Measurements from ENCODE around the gene NAGK.
"Not testable (repeated sequence)": the region's sequence is repeated elsewhere in the genome, so short reads cannot be mapped to it uniquely, and the experiment has no call there.

The NAGK gene

DNA sequence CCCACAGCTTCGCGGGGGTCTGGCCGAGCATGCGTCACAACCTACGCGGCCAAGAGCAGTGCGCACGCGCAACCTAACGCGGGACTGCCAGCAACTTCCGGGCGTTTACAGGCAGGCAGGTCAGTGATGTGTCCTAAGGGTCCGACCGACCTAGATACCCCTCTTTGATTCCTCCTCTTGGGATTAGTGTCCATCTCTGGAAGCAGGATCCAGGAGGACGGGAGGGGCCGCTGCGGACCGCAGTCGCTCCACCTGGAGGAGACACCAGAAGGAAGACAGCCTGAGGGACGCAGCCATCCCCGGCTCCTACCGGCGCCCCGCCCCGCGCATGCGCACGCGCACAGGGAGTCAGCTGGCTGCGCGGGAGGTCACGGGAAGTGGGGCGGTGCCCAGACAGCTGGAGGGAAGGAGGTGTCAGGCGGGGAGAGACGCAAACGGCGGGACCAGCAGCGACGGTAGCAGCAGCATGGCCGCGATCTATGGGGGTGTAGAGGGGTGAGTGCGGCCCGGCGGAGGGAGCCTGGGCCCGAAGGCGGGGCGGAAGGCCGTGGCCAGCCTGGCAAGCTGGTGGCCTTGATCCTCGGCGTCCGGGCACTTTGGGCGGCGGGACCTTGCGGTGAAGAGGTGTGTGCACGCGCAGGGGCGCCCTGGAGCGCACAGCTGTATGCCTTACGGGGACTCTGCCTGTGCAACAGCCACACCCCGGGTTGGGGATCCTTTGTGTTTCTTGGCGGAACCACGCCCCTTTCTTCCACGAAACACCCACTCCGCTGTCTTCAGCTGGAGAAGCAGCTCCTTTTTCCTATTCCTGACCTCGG, at the start of gene NAGK:
Gene NAGK, plus strand, starts transcription at position 431 of the 818 bp plus-strand sequence. Its CDS starts 36 bp downstream, at position 467.
- no peak for FAIRE-seq

DNA sequence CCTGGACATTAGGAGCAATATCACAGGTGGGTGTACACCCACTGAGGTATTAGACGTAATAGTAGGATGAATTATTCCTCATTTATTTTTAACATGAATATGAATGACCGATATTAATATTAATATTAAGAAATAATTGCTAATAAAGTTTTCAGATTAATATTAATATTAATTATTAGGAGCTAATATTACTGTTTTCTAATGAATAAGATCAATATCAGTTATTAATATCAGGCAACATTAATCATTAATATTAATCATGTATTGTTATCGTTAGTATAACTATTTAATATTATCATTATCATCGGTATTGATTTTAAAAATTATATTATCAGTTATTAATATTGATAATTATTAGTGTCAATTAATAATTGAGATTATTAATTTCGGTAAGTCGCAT, 48.5 kb upstream of the NAGK start:
- not testable (repeated sequence) for FAIRE-seq

DNA sequence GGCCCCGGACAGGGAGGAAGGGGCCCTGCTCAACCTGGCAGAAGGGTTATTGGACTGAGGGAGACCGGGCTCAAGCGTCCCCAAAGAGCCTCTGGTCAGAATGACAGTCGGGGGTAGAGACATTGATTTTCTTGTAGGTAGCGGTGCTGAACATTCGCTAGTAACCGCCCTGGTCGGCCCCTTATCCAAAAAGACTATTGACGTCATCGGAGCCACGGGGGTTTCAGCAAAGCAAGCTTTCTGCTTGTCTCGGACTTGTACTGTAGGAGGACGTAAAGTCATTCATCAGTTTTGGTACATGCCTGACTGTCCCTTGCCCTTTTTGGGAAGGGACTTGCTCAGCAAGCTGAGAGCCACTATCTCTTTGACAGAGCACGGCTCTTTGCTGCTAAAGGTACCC, 47.1 kb upstream of the NAGK start:
- not testable (repeated sequence) for FAIRE-seq

DNA sequence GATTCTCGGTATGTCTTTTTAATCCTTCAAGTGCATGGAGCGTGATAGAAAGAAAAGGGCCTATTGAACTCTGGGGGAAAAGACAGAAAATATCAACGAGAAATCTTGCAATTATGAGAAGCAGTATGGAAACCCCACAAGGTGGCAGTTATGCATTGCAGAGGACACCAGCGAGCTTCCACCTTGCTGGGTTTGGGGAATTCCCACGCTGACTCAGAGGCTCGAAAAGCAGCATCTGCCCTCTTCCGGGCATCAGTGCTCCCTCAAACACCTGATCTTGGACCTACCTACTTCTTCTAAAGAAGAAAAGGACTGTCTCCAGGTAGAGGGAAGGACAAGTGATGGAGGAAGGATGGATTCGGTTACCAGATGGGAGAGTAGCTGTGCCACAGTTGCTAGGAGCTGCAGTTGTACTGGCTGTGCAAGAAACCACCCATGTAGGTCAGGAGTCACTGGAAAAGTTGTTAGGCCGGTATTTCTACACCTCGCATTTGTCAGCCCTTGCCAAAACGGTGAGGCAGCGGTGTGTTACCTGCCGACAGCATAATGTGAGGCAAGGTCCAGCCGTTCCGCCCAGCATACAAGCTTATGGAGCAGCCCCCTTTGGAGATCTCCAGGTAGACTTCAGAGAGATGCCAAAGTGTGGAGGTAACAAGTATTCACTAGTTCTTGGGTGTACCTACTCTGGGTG, 44.8 kb upstream of the NAGK start:
- FAIRE-seq = not testable (repeated sequence)

DNA sequence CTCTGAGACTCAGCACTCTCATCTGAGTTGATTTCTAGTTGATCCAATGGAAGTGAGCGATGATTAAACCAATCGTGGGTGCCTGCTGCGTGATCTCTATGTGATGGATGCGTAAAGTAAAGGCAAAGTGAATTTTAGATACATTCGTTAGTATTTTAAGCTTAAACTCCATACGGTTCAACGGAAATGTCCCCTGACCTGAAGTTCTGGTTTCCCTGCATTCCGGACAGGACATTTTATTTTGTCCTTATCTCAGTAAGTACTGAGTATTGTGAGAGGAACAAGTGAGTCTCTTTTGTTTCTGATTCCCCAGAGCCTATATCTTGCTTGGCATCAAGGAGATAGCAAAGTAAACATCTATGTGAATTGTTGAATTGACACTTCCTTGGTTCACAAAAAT, 32.2 kb upstream of the NAGK start:
- FAIRE-seq = not testable (repeated sequence)

DNA sequence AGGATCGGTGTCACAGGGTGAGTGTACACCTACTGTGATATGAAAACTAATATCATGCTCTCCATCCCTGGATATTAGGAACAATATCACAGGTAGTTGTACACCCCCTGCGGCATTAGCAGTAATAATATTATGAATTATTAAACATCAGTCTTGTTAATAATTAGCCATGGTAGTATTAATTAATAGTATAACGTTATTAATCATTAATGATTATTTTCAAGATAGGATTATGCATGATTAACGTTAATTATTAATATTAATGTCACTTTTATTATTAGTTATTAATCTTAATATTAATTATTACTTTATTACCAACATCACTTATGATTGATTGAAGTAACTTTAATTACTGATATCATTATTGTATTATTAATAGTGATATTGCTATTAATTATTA, 26.2 kb upstream of the NAGK start:
- peak; percentile 29 for FAIRE-seq

DNA sequence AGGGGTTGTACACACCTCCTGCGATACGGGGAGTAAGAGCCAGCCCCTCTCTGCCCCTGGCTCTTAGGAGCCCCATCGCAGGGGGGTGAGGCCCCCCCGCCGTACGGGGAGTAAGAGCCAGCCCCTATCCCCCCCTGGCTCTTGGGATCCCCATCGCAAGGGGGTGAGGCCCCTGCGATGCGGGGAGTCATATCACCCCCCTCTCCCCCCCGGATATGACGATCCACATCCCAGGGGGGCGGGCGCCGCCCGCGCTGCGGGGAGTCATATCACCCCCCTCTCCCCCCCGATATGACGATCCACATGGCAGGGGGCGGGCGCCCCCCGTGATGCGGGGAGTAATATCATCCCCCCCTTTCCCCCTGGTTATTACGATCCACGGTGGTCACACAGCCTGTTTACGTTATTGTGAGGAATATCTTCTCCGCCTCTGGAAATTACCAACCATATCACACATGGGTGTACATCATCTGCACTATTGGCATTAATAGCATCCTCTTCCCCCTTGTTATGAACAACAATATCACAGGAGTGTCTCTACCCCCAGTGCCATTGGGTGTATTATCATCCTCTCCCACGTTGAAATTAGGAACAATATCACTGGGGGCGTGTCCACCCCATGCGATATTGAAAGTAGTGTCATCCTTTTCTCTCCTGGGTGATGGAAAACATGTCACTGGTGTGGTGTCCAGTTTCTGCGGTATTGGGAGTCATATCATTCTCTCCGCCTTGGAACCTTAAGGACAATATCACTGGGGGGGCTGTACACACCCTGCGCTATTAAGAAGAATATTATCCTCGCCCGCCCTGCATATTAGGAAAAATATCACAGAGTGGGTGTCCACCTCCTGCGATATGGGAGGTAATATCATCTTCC, 24.7 kb upstream of the NAGK start:
- no peak for FAIRE-seq

DNA sequence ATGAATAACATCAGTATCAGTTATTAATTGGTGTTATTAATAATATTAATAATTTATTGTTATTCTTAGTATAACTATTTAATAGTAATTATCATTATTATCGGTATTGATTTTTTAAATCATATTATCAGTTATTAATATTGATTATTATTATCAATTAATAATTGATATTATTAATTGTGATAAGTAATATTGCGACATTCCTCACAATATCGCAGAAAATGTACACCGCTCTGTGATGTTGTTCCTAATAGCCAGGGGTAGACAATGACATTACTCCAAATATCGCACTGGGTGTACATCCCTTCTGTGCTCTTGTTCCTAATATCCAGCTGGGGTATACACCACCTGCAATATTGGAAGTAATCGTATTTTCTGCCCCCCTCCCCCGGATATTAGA, 23.3 kb upstream of the NAGK start:
- FAIRE-seq = peak; percentile 88

DNA sequence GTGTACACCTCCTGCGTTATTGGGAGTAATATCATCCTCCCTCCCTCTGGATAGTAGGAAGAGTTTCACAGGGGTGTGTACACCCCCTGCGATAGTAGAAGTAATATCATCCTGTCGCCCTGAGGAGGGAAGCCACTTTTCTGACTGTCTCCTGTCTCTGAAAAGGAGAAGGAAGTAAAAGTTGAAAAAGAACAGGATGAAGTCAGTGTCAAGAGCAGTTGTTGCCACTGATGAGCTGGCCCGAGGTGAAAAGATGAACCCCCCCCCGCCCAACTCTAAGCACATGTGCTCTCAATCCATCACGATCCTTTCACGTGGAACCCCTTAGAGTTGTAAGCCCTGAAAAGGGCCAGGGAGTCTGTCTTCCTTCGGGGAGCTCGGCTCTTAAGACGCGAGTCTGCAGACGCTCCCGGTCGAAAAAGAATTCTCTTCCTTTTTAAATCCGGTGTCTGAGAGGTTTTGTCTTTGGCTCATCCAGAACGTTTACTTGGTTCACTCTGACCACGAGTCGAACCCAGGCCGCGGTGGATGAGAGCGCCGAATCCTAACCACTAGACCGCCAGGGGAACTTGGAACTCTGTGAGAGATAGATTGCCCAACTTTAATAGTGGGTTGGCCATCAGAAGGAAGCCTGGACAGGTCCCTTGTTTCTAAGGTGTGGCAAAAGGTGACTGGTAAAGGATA, 22.4 kb upstream of the NAGK start:
- no peak for FAIRE-seq

DNA sequence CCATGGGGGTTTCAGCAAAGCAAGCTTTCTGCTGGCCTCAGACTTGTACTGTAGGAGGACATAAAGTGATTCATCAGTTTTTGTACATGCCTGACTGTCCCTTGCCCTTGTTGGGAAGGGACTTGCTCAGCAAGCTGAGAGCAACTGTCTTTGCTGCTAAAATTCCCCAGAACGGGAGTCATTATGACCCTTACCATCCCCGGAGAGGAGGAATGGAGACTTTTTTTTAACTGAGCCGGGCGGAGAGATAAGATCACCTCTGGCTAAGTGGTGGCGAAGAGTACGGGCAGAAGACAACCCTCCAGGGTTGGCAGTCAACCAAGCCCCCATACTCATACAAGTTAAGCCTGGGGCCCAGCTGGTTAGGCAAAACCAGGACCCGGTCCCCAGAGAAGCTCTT, 20.4 kb upstream of the NAGK start:
- FAIRE-seq = no peak

DNA sequence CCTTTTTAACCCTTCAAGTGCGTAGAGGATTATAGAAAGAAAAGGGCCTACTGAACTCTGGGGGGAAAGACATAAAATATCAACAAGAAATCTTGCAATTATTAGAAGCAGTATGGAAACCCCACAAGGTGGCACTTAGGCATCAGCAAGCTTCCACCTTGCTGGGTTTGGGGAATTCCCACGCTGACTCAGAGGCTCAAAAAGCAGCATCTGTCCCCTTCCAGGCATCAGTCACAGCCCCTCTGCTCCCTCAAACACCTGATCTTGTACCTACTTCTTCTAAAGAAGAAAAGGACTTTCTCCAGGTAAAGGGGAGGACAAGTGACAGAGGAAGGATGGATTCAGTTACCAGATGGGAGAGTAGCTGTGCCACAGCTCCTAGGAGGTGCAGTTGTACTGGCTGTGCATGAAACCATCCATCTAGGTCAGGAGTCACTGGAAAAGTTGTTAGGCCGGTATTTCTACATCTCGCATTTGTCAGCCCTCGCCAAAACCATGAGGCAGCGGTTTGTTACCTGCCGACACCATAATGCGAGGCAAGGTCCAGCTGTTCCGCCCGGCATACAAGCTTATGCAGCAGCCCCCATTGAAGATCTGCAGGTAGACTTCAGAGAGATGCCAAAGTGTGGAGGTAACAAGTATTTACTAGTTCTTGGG, 18.6 kb upstream of the NAGK start:
- not testable (repeated sequence) for FAIRE-seq

DNA sequence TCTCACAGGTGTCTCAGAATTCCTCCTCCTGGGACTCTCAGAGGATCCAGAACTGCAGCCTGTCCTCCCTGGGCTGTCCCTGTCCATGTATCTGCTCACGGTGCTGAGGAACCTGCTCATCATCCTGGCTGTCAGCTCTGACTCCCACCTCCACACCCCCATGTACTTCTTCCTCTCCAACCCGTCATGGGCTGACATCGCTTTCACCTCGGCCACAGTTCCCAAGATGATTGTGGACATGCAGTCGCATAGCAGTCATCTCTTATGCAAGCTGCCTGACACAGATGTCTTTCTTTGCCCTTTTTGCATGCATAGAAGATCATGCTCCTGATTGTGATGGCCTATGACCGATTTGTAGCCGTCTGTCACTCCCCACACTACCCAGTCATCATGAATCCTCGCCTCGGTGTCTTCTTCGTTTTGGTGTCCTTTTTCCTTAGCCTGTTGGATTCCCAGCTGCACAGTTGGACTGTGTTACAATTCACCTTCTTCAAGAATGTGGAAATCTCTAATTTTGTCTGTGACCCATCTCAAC, 13.2 kb upstream of the NAGK start:
- not testable (repeated sequence) for FAIRE-seq

DNA sequence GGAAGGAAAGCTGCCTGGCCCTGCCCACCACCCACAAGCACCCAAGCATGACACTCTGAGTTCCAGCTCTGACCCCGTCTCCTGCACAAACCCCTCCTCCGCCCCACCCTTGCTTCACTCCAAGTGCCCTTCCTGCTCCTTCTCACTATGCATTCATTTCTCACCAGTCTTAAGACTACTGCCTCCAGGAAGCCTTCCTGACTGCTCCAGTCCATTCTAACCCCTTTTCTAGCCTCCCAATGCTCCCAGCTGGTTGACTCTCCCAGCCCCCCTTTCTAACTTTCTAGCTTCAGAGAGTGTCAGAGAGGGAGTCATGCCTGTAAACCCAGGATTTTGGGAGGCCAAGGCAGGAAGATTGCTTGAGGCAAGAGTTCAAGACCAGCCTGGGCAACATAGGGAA, 8.2 kb upstream of the NAGK start:
- no peak for FAIRE-seq

DNA sequence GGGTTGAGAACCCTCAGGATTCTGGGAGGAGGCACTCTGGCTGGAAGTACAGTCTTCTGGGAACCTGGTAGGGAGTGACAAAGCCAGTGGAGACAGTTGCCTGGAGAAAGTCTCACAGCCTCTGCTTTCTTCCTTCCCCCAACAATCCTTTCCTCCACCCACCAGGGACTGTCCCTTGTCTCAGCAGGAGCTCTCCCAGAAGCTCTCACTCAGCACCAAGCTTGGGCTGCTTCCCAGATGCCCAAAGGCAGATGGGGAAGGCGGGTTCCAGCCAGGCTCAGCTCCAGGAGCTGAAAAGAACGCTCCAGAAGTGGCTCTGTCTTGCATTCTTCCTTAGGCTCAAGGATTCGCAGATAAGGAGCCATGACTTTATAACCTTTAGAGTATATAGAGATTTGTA, 7.6 kb upstream of the NAGK start:
- no peak for FAIRE-seq

DNA sequence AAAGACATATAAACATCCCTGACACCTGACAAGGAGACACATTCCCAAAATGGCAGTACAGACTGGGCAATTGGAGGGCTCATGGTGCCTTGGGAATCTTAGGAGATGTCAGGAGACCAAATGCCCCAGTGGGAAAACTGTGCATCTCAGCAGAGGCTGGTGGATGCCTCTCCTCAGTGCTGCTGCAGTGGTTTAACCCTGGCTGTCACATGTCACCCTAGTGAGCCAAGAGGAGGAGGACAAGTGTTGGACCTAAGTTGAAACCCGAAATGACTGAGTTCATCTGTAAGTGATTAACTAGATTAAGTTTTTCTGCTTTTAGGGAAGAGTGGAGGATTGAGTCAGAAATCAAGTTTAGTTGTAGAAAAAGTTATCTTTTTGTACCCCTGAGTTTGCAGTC, 5.2 kb upstream of the NAGK start:
- no peak for FAIRE-seq

DNA sequence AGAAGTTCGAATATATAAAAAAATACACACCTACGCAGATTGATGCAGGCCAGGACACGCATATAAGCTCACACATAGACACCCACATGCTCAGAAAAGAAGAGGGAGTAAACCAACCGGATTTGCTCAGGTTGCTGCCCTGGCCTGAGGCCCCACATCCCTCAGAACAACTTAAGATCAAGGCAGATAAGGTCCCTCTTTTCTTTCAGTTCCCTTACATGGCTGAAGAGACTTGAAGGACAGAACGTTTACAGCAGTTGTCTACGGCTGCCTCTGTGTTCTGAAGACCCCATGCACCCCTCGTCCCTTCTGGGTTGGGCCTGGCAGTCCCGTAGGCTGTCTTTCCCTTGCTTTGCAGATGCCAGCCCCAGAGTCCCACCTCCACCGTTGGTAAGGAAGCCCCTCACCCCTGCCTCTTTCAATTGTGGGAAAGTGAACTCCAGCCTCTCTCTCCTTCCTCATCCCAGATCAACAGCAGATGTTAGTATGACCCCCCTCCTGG, 4.3 kb upstream of the NAGK start:
- FAIRE-seq = no peak

DNA sequence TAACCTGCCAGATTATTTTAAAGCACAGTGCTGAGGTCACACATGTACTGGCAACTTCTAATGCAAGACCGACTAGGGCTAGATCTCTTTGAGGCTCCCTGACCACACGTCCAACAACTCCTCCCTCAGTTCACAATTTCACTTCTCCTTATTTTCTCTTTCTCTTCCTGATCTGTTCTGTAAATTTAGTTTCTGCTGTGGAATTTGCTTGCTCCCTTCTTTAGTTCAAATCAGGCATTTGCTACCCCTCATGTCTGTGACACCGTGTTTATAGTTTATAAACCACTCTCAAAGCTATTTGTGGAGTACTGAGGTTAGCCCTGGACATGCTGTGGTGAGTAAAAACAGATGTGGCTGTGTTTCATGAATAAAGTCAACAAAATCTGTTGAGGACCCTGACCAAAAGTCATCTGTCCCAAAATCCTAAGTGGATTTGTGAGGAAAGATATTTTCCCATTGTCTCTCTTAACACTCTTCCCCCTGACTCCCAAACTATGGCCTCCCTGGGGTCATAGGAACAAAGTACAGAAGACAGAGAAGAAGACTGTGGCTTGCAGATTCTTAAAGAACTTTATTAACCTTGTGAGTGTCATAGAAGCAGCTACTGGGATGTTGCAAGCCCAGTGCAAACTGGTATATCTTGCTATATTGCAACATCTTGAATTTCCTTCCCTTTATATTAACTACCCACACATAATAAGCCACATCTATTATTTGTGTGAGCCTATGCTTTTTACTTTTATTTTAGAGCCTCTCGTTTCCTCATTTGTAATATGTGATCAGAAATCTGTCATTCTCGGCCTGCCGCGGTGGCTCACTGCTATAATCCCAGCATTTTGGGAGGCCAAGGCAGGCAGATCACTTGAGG, 3.5 kb upstream of the NAGK start:
- no peak for FAIRE-seq

DNA sequence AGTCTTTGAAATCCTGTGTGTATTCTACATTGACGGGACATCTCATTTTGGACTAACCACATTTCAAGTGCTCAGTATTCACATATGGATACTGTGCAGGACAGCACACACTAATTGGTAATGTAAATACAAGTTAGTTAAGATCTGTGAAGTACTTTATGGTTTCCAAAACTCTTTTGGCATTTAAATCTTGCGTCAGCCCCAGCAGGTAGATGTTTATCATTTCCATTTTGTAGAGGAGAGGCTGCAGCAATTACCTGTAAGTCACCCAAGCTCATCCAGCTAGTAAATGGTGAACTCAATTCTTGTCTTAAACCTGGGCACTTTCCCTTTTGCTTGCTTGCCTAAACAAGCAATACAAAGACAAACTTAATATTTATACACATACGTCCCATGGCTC, 1.6 kb upstream of the NAGK start:
- FAIRE-seq = no peak

DNA sequence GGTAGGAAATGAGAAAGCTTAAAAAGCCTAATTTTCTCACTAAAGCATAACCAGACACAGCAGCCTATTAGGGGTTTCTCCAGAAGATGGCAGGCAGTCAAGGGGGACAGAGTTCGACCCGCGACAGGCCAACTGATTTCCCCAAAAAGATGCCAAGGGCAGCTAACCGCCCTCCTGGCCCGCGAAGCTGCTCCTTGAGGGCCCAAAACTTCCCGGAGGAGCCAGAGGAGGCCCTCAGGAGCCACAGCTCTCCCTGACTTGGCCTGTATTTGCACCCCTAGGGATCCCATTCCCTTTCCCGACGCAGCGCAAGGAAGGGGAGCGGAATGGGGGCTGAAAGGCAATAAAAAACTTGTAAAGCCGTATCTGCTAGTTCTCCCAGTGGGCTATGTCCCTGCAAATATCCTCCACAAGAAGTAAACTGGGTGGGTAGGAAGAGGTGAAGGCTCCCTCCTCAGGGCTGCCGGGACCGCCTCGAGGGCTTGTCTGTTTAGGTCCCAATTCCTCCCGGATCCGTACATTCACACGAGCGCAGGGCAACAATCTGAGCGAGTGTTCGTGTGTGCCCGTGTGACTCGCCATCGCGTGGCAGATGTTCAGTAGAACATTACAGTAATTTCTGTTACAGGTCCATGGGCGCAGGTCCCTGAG, 756 bp upstream of the NAGK start:
- FAIRE-seq = no peak

DNA sequence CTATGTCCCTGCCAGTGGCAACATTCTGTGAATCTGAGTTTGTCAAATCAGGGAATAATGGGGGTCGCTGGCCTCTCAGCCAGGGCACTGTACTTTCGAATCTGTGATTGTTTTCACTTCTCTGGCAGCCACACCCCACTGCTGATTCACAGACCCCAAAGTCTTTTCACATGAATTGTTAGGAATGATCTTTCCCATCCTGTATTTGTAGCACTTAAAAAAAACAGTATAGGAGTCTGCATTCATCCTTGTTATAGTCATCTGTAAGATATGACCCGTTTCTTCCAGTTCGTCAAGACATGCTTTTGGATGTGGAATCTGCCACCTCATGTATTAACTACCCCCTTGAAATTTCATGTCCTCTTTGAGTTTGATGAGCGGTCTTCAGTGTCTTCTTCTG, 928 bp downstream of the NAGK start:
- no peak for FAIRE-seq
